Measurements from ENCODE around the gene INHBC.
"Not testable (repeated sequence)": the region's sequence is repeated elsewhere in the genome, so short reads cannot be mapped to it uniquely, and the experiment has no call there.

INHBC gene

GRCh38 chr12:57434517-57435223 is at the start of gene INHBC:
Gene INHBC, plus strand, starts transcription at chr12:57434784. Its CDS starts 103 bp downstream, at chr12:57434887.
- no peak for DNase-seq
- H3K9me3 Mint-ChIP-seq: no peaks in the 10 kb centered on the region

GRCh38 chr12:57385586-57385985 is 49.0 kb upstream of the INHBC start:
- Mint-ChIP-seq H3K27ac (no peak overlapping the region), H3K27me3 (no peaks in the 10 kb centered on the region), H3K4me1 (peaks cover 11% of the 10 kb centered on the region), H3K4me3 (no peak overlapping the region), H3K9me3 (no peaks in the 10 kb centered on the region), H3K36me3 (ENCODE audit: low read depth) (peaks cover 20% of the 10 kb centered on the region)
- ATAC-seq: peak; percentile 46
- no peak for DNase-seq

More at GRCh38 chr12:57434517-57435223, at the start of gene INHBC:
- no peak for ATAC-seq
- H3K4me3 Mint-ChIP-seq: peak within 1 kb of the TSS; percentile 68
- H3K36me3 Mint-ChIP-seq (ENCODE audit: low read depth): no peaks in the 10 kb centered on the region
- H3K4me1 Mint-ChIP-seq: peaks cover 21% of the 10 kb centered on the region
- no peaks in the 10 kb centered on the region for H3K27me3 Mint-ChIP-seq
- peak within 1 kb of the TSS; percentile 76 for H3K27ac Mint-ChIP-seq

GRCh38 chr12:57386187-57386720 is 48.3 kb upstream of the INHBC start:
- Mint-ChIP-seq H3K4me3 (no peak overlapping the region), H3K27me3 (no peaks in the 10 kb centered on the region), H3K9me3 (no peaks in the 10 kb centered on the region), H3K36me3 (ENCODE audit: low read depth) (peaks cover 19% of the 10 kb centered on the region), H3K4me1 (peaks cover 11% of the 10 kb centered on the region), H3K27ac (no peak overlapping the region)
- DNase-seq (no peak), ATAC-seq (no peak)

- DNase-seq (no peak), ATAC-seq (no peak)
- peaks cover 25% of the 10 kb centered on the region for H3K36me3 Mint-ChIP-seq (ENCODE audit: low read depth)
- H3K4me3 Mint-ChIP-seq: no peak overlapping the region
- no peak overlapping the region for H3K27ac Mint-ChIP-seq
- no peaks in the 10 kb centered on the region for H3K9me3 Mint-ChIP-seq
- H3K27me3 Mint-ChIP-seq: no peaks in the 10 kb centered on the region
- peaks cover 6% of the 10 kb centered on the region for H3K4me1 Mint-ChIP-seq
Measured at GRCh38 chr12:57388425-57388824, 46.2 kb upstream of the INHBC start.

- no peaks in the 10 kb centered on the region for H3K9me3 Mint-ChIP-seq
- H3K27ac Mint-ChIP-seq: no peak overlapping the region
- H3K4me1 Mint-ChIP-seq: peaks cover 6% of the 10 kb centered on the region
- H3K27me3 Mint-ChIP-seq: no peaks in the 10 kb centered on the region
- no peak for ATAC-seq
- H3K4me3 Mint-ChIP-seq: no peak overlapping the region
- DNase-seq: no peak
- H3K36me3 Mint-ChIP-seq (ENCODE audit: low read depth): peaks cover 28% of the 10 kb centered on the region
Measured at GRCh38 chr12:57389033-57389432, 45.6 kb upstream of the INHBC start.

- H3K27me3 Mint-ChIP-seq: no peaks in the 10 kb centered on the region
Measured at GRCh38 chr12:57390174-57390573, 44.4 kb upstream of the INHBC start.

GRCh38 chr12:57395121-57395520 is 39.5 kb upstream of the INHBC start:
- Mint-ChIP-seq H3K9me3 (no peaks in the 10 kb centered on the region), H3K4me1 (peaks cover 5% of the 10 kb centered on the region), H3K27ac (no peak overlapping the region), H3K36me3 (ENCODE audit: low read depth) (peaks cover 19% of the 10 kb centered on the region), H3K27me3 (no peaks in the 10 kb centered on the region), H3K4me3 (no peak overlapping the region)
- DNase-seq (no peak), ATAC-seq (no peak)

More at GRCh38 chr12:57390174-57390573, 44.4 kb upstream of the INHBC start:
- H3K9me3 Mint-ChIP-seq: no peaks in the 10 kb centered on the region
- H3K27ac Mint-ChIP-seq: no peak overlapping the region
- H3K4me3 Mint-ChIP-seq: no peak overlapping the region
- H3K36me3 Mint-ChIP-seq (ENCODE audit: low read depth): peaks cover 28% of the 10 kb centered on the region
- DNase-seq (no peak), ATAC-seq (no peak)
- H3K4me1 Mint-ChIP-seq: peaks cover 6% of the 10 kb centered on the region

- peaks cover 11% of the 10 kb centered on the region for H3K36me3 Mint-ChIP-seq (ENCODE audit: low read depth)
- no peak overlapping the region for H3K27ac Mint-ChIP-seq
- no peaks in the 10 kb centered on the region for H3K9me3 Mint-ChIP-seq
- DNase-seq (no peak), ATAC-seq (no peak)
- H3K4me1 Mint-ChIP-seq: peaks cover 7% of the 10 kb centered on the region
- no peak overlapping the region for H3K4me3 Mint-ChIP-seq
- H3K27me3 Mint-ChIP-seq: no peaks in the 10 kb centered on the region
Measured at GRCh38 chr12:57397441-57397840, 37.1 kb upstream of the INHBC start.

GRCh38 chr12:57399718-57400463 is 34.7 kb upstream of the INHBC start:
- peak overlapping the region; percentile 54 for H3K27ac Mint-ChIP-seq
- H3K4me3 Mint-ChIP-seq; H3K4me1 Mint-ChIP-seq; DNase-seq; H3K27me3 Mint-ChIP-seq; H3K9me3 Mint-ChIP-seq; ATAC-seq; H3K36me3 Mint-ChIP-seq (ENCODE audit: low read depth): not testable (repeated sequence)

- no peaks in the 10 kb centered on the region for H3K36me3 Mint-ChIP-seq (ENCODE audit: low read depth)
- H3K27me3 Mint-ChIP-seq: no peaks in the 10 kb centered on the region
- peaks cover 15% of the 10 kb centered on the region for H3K4me1 Mint-ChIP-seq
- no peak overlapping the region for H3K4me3 Mint-ChIP-seq
- no peak overlapping the region for H3K27ac Mint-ChIP-seq
- DNase-seq (no peak), ATAC-seq (no peak)
- H3K9me3 Mint-ChIP-seq: no peaks in the 10 kb centered on the region
Measured at GRCh38 chr12:57401165-57401564, 33.4 kb upstream of the INHBC start.

- not testable (repeated sequence) for H3K27ac Mint-ChIP-seq, H3K9me3 Mint-ChIP-seq
Measured at GRCh38 chr12:57402156-57402555, 32.4 kb upstream of the INHBC start.

GRCh38 chr12:57404966-57405640 is 29.5 kb upstream of the INHBC start:
- DNase-seq: no peak
- no peaks in the 10 kb centered on the region for H3K27me3 Mint-ChIP-seq
- no peak overlapping the region for H3K4me3 Mint-ChIP-seq
- peak; percentile 68 for ATAC-seq
- peaks cover 3% of the 10 kb centered on the region for H3K36me3 Mint-ChIP-seq (ENCODE audit: low read depth)
- no peak overlapping the region for H3K27ac Mint-ChIP-seq
- H3K4me1 Mint-ChIP-seq: peaks cover 11% of the 10 kb centered on the region
- H3K9me3 Mint-ChIP-seq: no peaks in the 10 kb centered on the region

More at GRCh38 chr12:57402156-57402555, 32.4 kb upstream of the INHBC start:
- not testable (repeated sequence) for H3K36me3 Mint-ChIP-seq (ENCODE audit: low read depth); H3K27me3 Mint-ChIP-seq; DNase-seq; ATAC-seq; H3K4me3 Mint-ChIP-seq
- peaks cover 15% of the 10 kb centered on the region for H3K4me1 Mint-ChIP-seq

- Mint-ChIP-seq H3K4me1 (peaks cover 25% of the 10 kb centered on the region), H3K27me3 (no peaks in the 10 kb centered on the region), H3K36me3 (ENCODE audit: low read depth) (peaks cover 9% of the 10 kb centered on the region), H3K27ac (no peak overlapping the region), H3K4me3 (no peak overlapping the region), H3K9me3 (no peaks in the 10 kb centered on the region)
- no peak for DNase-seq
- no peak for ATAC-seq
Measured at GRCh38 chr12:57410534-57410933, 24.1 kb upstream of the INHBC start.

- peaks cover 28% of the 10 kb centered on the region for H3K4me1 Mint-ChIP-seq
- not testable (repeated sequence) for H3K4me3 Mint-ChIP-seq; H3K9me3 Mint-ChIP-seq; ATAC-seq; H3K36me3 Mint-ChIP-seq (ENCODE audit: low read depth); H3K27ac Mint-ChIP-seq; DNase-seq; H3K27me3 Mint-ChIP-seq
Measured at GRCh38 chr12:57414160-57414559, 20.4 kb upstream of the INHBC start.

Measured in activated naive CD8-positive, alpha-beta T cell treated with anti-CD3 and anti-CD28 coated beads, Interleukin-2, amount 50 U/mL, for 24 hours (primary cell).